Measurements from ENCODE around the gene MRPS33.

MRPS33 gene

GRCh38 chr7:140983802-140984201 lies 30.9 kb downstream of the MRPS33 start:
- Histone ChIP-seq H2AFZ (ENCODE audit: low read length) (no peak overlapping the region), H3K9ac (ENCODE audit: low read depth, low read length, poor library complexity, severe bottlenecking) (no peak overlapping the region), H3K4me2 (ENCODE audit: low read depth, low read length, poor library complexity, severe bottlenecking) (no peak overlapping the region), H3K9me2 (replicated peaks; ENCODE audit: low read depth, low read length) (no peaks in the 10 kb centered on the region), H3K4me1 (ENCODE audit: insufficient read depth, low read length, poor library complexity, severe bottlenecking) (peaks cover 4% of the 10 kb centered on the region), H3K36me3 (ENCODE audit: insufficient read depth, low read length) (no peaks in the 10 kb centered on the region), H3F3A (ENCODE audit: low read depth) (no peaks in the 10 kb centered on the region), H3K79me2 (ENCODE audit: insufficient read depth, low read length) (no peaks in the 10 kb centered on the region), H4K20me1 (ENCODE audit: insufficient read depth, low read length, poor library complexity, severe bottlenecking) (no peaks in the 10 kb centered on the region), H3K27me3 (ENCODE audit: insufficient read depth, low read length, poor library complexity, severe bottlenecking) (no peaks in the 10 kb centered on the region), H3K4me3 (ENCODE audit: low read length, poor library complexity, severe bottlenecking) (no peak overlapping the region), H3K9me3 (ENCODE audit: insufficient read depth, low read depth, low read length) (peaks cover 5% of the 10 kb centered on the region; the same call in 1 of the 2 replicates)
- TF ChIP-seq EZH2phosphoT487 (IDR thresholded peaks at IDR 0.05; ENCODE audit: borderline replicate concordance) (no peak), CTCF (conservative IDR thresholded peaks at IDR 0.05; ENCODE audit: low read length) (peak; percentile 39)

- Histone ChIP-seq H3F3A (ENCODE audit: low read depth) (no peaks in the 10 kb centered on the region), H3K4me3 (ENCODE audit: low read length, poor library complexity, severe bottlenecking) (no peak overlapping the region), H3K9ac (ENCODE audit: low read depth, low read length, poor library complexity, severe bottlenecking) (no peak overlapping the region), H3K4me2 (ENCODE audit: low read depth, low read length, poor library complexity, severe bottlenecking) (no peak overlapping the region), H3K36me3 (ENCODE audit: insufficient read depth, low read length) (no peaks in the 10 kb centered on the region), H3K27me3 (ENCODE audit: insufficient read depth, low read length, poor library complexity, severe bottlenecking) (no peaks in the 10 kb centered on the region), H3K4me1 (ENCODE audit: insufficient read depth, low read length, poor library complexity, severe bottlenecking) (peaks cover 8% of the 10 kb centered on the region), H3K9me2 (replicated peaks; ENCODE audit: low read depth, low read length) (no peaks in the 10 kb centered on the region), H4K20me1 (ENCODE audit: insufficient read depth, low read length, poor library complexity, severe bottlenecking) (no peaks in the 10 kb centered on the region), H3K79me2 (ENCODE audit: insufficient read depth, low read length) (no peaks in the 10 kb centered on the region), H2AFZ (ENCODE audit: low read length) (no peak overlapping the region), H3K9me3 (ENCODE audit: insufficient read depth, low read depth, low read length) (peaks cover 5% of the 10 kb centered on the region; the same call in 1 of the 2 replicates)
- TF ChIP-seq CTCF (conservative IDR thresholded peaks at IDR 0.05; ENCODE audit: low read length) (no peak), EZH2phosphoT487 (IDR thresholded peaks at IDR 0.05; ENCODE audit: borderline replicate concordance) (no peak)
Measured at GRCh38 chr7:140982508-140982907, 32.2 kb downstream of the MRPS33 start.

- Histone ChIP-seq H3K9me2 (replicated peaks; ENCODE audit: low read depth, low read length) (no peaks in the 10 kb centered on the region), H3K9ac (ENCODE audit: low read depth, low read length, poor library complexity, severe bottlenecking) (no peak overlapping the region), H3K4me1 (ENCODE audit: insufficient read depth, low read length, poor library complexity, severe bottlenecking) (peaks cover 14% of the 10 kb centered on the region), H3K79me2 (ENCODE audit: insufficient read depth, low read length) (no peaks in the 10 kb centered on the region), H4K20me1 (ENCODE audit: insufficient read depth, low read length, poor library complexity, severe bottlenecking) (no peaks in the 10 kb centered on the region), H3K36me3 (ENCODE audit: insufficient read depth, low read length) (no peaks in the 10 kb centered on the region), H3F3A (ENCODE audit: low read depth) (no peaks in the 10 kb centered on the region), H3K4me3 (ENCODE audit: low read length, poor library complexity, severe bottlenecking) (no peak overlapping the region), H3K9me3 (ENCODE audit: insufficient read depth, low read depth, low read length) (peaks cover 5% of the 10 kb centered on the region; the same call in 1 of the 2 replicates), H2AFZ (ENCODE audit: low read length) (peak overlapping the region; percentile 53; the same call in 1 of the 2 replicates), H3K4me2 (ENCODE audit: low read depth, low read length, poor library complexity, severe bottlenecking) (no peak overlapping the region), H3K27me3 (ENCODE audit: insufficient read depth, low read length, poor library complexity, severe bottlenecking) (no peaks in the 10 kb centered on the region)
- no peak for TF ChIP-seq CTCF (conservative IDR thresholded peaks at IDR 0.05; ENCODE audit: low read length)
- TF ChIP-seq EZH2phosphoT487 (IDR thresholded peaks at IDR 0.05; ENCODE audit: borderline replicate concordance), result no peak
Measured at GRCh38 chr7:140981951-140982350, 32.8 kb downstream of the MRPS33 start.
